HG03460 (cell line): ENCODE results near the gene C10orf143.
"Not testable (repeated sequence)": the region's sequence is repeated elsewhere in the genome, so short reads cannot be mapped to it uniquely, and the experiment has no call there.

Experiments
- ATAC-seq: cut with Tn5 transposase; IDR thresholded peaks from one replicate; pipeline ENCODE4 v1.9.1; 2021; ENCODE audit not compliant: unreplicated experiment

C10orf143 gene

GRCh38 chr10:130038019-130038555 lies 72.5 kb downstream of the C10orf143 start:
- ATAC-seq: no peak

- no peak for ATAC-seq
Measured at GRCh38 chr10:130037169-130037661, 73.4 kb downstream of the C10orf143 start.

- no peak for ATAC-seq
Measured at GRCh38 chr10:130036296-130037065, 74.1 kb downstream of the C10orf143 start.

GRCh38 chr10:130029209-130029608 lies 81.4 kb downstream of the C10orf143 start:
- ATAC-seq: no peak

- ATAC-seq: no peak
Measured at GRCh38 chr10:130028465-130028819, 82.2 kb downstream of the C10orf143 start.

- no peak for ATAC-seq
Measured at GRCh38 chr10:130027716-130028464, 82.7 kb downstream of the C10orf143 start.

- ATAC-seq: no peak
Measured at GRCh38 chr10:130026670-130027456, 83.8 kb downstream of the C10orf143 start.

- no peak for ATAC-seq
Measured at GRCh38 chr10:130025811-130026485, 84.7 kb downstream of the C10orf143 start.

GRCh38 chr10:130025326-130025725 lies 85.3 kb downstream of the C10orf143 start:
- no peak for ATAC-seq

GRCh38 chr10:130024779-130025325 lies 85.8 kb downstream of the C10orf143 start:
- no peak for ATAC-seq

GRCh38 chr10:130024326-130024725 lies 86.3 kb downstream of the C10orf143 start:
- ATAC-seq: not testable (repeated sequence)

GRCh38 chr10:130023454-130024230 lies 87.0 kb downstream of the C10orf143 start:
- no peak for ATAC-seq

GRCh38 chr10:130022511-130023299 lies 87.9 kb downstream of the C10orf143 start:
- no peak for ATAC-seq

- ATAC-seq: no peak
Measured at GRCh38 chr10:130022086-130022485, 88.5 kb downstream of the C10orf143 start.

- ATAC-seq: no peak
Measured at GRCh38 chr10:130021383-130021950, 89.2 kb downstream of the C10orf143 start.

GRCh38 chr10:130020651-130021382 lies 89.8 kb downstream of the C10orf143 start:
- no peak for ATAC-seq

GRCh38 chr10:130018730-130019185 lies 91.9 kb downstream of the C10orf143 start:
- no peak for ATAC-seq

GRCh38 chr10:130018265-130018664 lies 92.4 kb downstream of the C10orf143 start:
- no peak for ATAC-seq
